Measurements from ENCODE around the gene SPIB.

DNA sequence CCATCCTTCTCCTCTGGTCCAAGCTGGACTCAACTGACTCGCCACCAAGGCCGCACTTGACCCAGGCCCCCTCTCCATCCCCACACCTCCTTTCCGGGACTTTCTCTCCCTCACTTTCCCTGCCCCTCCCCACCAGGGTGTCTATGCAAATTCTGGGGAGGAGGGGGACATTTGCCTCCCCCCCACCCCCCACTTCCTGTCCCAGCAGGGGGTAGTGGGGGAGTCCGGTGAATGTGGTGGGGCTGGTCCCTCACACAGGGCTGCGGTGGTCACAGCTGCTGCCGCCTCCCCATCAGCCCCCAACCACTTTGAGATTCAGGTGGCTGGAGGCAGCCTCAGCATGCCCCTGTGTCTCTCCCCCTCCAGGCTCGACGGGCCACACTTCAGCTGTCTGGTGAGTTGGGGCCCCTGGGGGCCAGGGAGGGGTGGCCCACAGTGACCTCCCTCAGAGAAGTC is 870 bp downstream of the SPIB start:
- TF ChIP-seq, protein P1, sequence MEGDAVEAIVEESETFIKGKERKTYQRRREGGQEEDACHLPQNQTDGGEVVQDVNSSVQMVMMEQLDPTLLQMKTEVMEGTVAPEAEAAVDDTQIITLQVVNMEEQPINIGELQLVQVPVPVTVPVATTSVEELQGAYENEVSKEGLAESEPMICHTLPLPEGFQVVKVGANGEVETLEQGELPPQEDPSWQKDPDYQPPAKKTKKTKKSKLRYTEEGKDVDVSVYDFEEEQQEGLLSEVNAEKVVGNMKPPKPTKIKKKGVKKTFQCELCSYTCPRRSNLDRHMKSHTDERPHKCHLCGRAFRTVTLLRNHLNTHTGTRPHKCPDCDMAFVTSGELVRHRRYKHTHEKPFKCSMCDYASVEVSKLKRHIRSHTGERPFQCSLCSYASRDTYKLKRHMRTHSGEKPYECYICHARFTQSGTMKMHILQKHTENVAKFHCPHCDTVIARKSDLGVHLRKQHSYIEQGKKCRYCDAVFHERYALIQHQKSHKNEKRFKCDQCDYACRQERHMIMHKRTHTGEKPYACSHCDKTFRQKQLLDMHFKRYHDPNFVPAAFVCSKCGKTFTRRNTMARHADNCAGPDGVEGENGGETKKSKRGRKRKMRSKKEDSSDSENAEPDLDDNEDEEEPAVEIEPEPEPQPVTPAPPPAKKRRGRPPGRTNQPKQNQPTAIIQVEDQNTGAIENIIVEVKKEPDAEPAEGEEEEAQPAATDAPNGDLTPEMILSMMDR (IDR thresholded peaks at IDR 0.05; ENCODE audit: low read depth, low read length): no peak
- no peak for TF ChIP-seq EZH2phosphoT487 (IDR thresholded peaks at IDR 0.05; ENCODE audit: low read depth)

Measured in OCI-LY3 (cell line).